Ramos (cell line): ENCODE data around the gene SMIM13.

Experiments
- in situ Hi-C: fragments of 300-500 bp; cut with MboI; formaldehyde crosslinking; loops from one replicate; pipeline ENCODE4 v1.14.3; 2022; ENCODE audit warnings: low sequenced_read_pairs; ENCODE audit not compliant: unreplicated experiment

Gene SMIM13

GRCh38 chr6:11093626-11094410 is at the start of gene SMIM13:
SMIM13 (plus strand) TSS chr6:11093834; CDS start chr6:11094314, 480 bp downstream.
- in situ Hi-C loops = no loop called here

- in situ Hi-C loops = no loop called here
These were observed 49.5 kb upstream of the SMIM13 start, which contains the start of gene ELOVL2 for GRCh38 chr6:11043961-11044711. ELOVL2 (minus strand) TSS chr6:11044305; CDS start chr6:11044230, 75 bp downstream.

- in situ Hi-C loops = no loop called here
These were observed 48.9 kb upstream of the SMIM13 start for GRCh38 chr6:11044712-11045167.

DNA sequence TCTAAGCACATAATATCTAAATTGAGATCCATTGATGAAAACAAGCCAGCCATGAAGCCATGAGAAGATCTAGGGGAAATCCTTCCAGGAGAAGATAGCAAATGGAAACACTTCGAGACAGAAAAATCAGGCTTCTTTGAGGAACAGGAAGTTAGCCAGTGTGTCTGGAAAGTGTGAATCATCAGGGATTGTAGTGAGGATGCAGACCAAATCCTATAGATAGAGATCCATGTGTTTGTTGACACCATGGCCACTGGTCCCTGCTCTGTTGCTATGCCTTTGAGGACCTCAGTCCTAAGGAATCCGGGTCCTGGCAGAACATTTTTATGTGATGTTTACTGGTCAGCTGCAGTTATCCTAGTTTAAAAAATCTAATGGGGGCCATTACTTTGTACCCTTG is 42.9 kb upstream of the SMIM13 start:
- in situ Hi-C loops = no loop called here

- in situ Hi-C loops = no loop called here
These were observed 40.3 kb upstream of the SMIM13 start for GRCh38 chr6:11053307-11053706.

DNA sequence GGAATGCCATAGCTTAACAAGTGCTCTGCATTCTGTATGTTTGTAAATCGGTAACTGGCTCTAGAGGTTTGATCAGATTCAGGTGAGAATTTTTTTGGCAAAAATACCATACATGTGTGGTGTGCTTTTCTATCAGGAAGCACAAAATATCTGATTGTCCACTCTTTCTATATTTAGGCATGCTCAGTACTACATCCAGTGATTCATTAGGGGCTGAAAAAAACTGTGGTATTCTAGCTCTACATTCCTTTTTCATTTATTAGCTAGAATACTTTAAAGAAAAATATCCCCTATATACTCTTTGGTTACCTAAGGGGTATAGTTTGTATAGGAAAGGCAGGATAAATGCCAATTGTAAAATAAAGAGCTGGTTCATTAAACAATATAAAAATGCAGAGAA is 38.9 kb upstream of the SMIM13 start:
- in situ Hi-C loops = no loop called here

DNA sequence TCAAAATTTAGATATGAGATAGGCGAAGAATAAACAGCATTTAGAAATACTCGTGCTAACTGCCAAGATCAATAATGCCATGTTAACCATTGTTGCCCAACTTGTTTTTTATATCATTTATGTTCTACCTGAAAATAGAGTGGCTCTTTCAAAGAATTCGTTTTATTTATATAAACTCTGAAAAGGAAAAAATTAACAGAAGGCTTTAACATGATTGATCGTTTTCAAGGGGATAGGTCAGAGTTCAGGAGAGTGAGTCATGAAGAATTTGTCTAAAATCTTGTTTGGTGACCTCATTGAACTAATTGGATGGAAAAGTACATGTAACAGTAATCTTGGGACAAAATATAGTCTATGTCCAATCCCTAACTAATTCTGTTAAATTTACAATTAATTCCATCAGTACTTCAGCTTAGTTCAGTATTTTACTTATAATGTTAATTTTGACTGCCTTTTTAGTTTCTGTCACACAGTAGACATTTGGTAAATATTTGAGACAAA is 38.5 kb upstream of the SMIM13 start:
- in situ Hi-C loops = no loop called here

DNA sequence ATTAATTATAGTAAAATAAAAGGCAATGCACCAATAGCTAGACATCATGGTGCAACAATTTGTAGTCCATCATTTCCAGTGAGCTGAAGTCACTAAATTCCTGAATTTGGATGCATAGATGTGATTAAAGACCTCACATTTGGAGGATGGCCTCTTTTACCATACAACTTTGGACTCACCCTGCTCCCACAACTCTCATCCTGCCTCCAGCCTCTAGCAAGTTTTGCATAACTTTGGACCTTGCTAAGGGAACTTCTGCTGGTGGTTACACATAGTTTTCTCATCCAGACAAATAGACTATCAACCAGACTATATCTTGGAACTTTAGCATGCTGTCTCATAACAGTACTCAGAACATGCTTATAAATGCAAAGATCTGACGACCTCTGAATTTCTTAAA is 36.8 kb upstream of the SMIM13 start:
- in situ Hi-C loops = no loop called here

DNA sequence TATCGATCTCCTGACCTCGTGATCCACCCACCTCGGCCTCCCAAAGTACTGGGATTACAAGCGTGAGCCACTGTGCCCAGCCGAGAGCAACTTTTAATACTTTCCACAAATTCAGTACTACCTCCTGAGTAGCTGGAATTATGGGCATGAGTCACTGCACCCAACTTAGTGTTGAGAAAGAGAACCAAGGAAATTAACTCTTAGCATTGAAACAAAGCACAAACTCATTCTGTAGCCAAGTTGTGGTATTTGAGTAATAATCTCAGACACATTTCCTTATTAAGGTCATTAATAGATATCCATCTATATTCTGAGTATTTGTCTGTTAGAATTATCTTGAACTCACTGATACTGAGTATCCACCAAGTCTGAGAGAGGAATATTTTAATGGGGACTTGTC is 35.2 kb upstream of the SMIM13 start:
- in situ Hi-C loops = no loop called here

GRCh38 chr6:11062083-11062482 is 31.6 kb upstream of the SMIM13 start:
- in situ Hi-C loops = loop anchor here (10.0 kb wide), 1 partner anchor 587 kb away; no protein-coding TSS in a partner anchor

DNA sequence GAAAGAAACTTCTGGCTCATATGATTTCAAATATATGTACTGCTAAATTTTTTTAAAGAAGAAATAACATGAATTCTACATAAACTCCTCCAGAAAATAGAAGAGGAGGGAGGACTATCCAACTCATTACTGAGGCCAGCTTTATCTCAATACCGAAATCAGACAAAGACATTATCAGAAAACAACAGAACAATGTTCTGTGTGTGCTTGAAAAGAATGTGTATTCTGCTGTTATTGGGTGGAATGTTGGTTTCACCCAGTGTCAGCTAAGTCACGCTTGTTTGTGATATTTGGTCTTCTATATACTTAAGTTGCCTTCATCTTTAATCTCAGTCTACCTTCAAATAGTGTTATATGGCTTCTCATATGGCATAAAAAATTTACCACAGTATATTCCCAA is 30.9 kb upstream of the SMIM13 start:
- in situ Hi-C loops = loop anchor here (10.0 kb wide), 1 partner anchor 588 kb away; no protein-coding TSS in a partner anchor

DNA sequence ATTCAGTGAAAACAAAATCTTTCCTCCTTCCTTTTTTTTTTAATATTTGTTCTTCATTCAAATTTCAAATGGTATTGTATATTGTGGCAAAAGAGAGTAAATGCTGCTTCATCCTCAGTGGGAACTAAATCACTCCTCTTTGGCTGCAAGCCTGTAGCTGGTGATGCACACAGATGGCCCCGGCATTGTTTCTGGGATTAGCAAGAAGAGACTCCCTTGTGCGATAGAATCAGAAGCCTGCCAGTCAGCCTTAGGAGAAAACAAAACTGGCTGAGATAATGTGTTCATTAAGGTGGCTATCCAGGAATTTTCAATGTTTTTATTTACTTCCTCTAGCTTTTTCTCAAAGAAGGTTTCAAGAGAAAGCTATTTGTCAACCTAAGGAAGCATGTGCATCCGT is 28.8 kb upstream of the SMIM13 start:
- in situ Hi-C loops = loop anchor here (10.0 kb wide), 1 partner anchor 590 kb away; no protein-coding TSS in a partner anchor

GRCh38 chr6:11065436-11066202 is 28.0 kb upstream of the SMIM13 start:
- in situ Hi-C loops = loop anchor here (10.0 kb wide), 1 partner anchor 591 kb away; no protein-coding TSS in a partner anchor

DNA sequence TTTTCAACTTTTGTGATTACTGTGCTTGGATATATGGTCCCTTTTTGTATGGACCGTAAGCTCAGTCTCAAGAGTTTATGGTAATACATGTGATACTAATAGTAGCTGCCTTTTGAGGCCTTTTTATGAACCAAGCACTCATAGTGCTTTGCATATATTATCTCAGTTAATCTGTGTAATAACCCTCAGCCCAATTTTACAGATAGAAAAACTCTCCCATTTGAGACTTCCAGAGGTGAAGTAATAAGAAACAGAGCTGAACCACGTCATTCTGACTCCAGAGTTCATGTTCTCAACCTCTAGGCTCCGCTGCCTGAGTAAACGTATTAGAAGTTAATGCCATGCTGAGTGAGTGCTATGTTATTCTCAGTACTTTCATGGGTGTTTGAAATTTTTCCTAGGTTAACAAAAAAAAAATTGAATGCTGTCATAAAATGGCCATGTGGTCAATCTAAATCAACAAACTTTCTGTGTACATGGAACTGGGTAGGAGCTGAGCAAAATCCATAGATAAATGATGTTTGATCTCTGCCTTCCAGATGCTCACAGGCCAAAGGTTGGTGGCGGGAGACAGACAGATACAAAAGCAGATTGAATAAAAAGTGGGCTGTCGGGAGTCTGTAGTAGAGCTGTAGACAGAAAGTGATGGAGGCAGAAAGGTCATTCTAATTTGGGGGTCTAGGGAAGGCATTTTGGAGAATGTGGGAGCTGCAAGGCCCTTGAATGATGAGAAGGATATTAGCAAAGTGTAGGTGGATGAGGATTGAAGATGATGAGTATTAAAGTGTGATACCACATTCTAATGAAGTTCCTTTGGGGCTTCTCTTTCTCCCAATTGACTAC is 26.9 kb upstream of the SMIM13 start:
- in situ Hi-C loops = loop anchor here (10.0 kb wide), 1 partner anchor 592 kb away; no protein-coding TSS in a partner anchor

GRCh38 chr6:11067348-11067747 is 26.3 kb upstream of the SMIM13 start:
- in situ Hi-C loops = loop anchor here (10.0 kb wide), 1 partner anchor 593 kb away; no protein-coding TSS in a partner anchor

GRCh38 chr6:11069760-11070159 is 23.9 kb upstream of the SMIM13 start:
- in situ Hi-C loops = loop anchor here (10.0 kb wide), 1 partner anchor 595 kb away; no protein-coding TSS in a partner anchor

DNA sequence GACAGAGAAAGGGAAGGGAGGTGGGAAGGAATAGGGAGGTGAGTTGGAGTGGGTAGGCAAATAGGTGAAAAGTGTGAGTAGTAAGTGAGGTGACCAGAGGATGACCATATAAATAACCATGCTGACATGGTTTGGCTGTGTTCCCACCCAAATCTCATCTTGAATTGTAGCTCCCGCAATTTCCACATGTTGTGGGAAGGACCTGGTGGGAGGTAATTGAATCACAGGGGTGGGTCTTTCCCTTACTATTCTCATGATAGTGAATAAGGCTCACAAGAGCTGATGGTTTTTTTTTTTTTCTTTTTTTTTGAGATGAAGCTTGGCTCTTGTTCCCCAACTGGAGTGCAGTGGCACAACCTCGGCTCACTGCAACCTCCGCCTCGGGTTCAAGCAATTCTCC is 21.5 kb upstream of the SMIM13 start:
- in situ Hi-C loops = no loop called here

DNA sequence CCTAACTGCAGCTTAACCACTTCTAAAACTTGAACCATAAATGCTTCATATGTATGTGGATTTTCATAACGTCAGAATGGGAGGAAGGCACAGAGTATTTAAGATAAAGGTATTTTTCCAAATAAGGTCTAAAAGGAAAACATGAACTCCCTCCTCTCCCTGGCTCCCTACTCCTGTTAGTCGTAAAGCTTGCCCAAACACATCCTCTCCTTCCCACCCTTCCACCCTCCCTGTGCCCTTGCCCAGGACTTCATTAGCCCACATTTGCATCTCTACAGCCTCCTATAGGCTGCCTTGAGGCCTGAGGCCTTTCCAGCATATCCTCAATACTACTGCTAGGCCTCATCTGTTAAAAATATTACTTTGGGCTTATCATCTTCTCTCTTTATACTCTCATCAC is 17.1 kb upstream of the SMIM13 start:
- in situ Hi-C loops = no loop called here

DNA sequence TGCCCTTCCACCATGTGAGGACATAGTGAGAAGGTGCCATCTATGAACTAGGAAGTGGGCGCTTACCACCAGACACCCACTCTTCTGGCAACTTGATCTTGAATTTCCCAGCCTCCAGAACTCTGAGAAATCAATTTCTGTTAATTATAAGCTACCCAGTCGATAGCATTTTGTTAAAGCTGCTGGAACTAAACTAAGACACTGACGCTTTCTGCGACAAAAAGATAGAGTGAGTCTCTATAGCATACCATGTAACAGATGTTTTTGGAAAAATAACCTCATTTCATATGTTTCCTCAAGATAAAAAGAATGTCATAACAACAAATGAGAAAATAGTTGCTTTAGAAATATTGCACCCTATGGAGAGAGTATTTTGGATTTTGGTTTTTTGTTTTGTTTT is 15.4 kb upstream of the SMIM13 start:
- in situ Hi-C loops = no loop called here
